ENCODE results near the gene TBX21. TPM values are rescaled to one million over a fixed set of nuclear protein-coding genes. Genes with fewer than 3 reads are reported as not detected.

TBX21 gene
- total RNA-seq, 1 experiment from 2014 or later, result 0.20 TPM

DNA sequence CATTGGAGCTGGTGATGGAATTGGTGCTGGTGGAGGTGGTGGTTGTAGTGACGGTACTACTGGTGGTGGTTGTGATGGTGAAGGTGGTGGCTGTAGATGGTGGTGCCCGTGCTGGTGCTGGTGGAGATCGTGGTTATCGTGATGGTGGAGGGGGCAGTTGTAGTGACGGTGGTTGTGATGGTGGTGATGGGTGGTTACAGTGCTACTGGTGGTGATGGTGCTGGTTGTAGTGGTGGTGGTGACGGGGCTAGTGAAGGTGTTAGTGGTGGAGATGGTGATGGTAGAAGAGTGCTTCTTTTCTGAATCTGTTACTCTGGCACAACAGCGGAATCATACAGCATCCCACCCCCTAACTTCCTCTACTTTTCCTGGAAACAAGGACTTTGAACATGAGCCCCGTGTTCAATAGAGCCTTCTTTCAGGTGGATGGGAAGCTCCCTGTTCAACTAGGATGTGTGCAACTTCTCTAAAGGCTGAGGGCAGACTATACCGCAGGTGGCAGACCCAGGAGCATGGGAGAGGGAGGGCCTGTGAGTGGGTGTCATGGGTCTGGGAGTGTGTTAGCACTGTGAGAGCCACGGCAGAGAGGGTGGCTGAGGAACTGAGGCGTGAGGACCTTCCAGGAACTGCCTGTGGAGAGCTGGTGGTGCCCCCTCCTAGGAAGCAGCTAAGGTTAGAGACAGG, 8.2 kb downstream of the TBX21 start:
- H3K27me3 ChIP-seq (ENCODE audit: insufficient read depth, low read length), result 0 out of 2 replicates have a peak, but pooled peaks cover 4% of the 10 kb centered on the region
- H3K9ac ChIP-seq (ENCODE audit: low read length), result no peak overlapping the region
- TF ChIP-seq TCF7L2 (IDR thresholded peaks at IDR 0.05; ENCODE audit: borderline replicate concordance, extremely low read depth, insufficient read depth, insufficient read length) (no peak), CEBPB (IDR thresholded peaks at IDR 0.05; ENCODE audit: low read depth) (no peak), CBX3 (IDR thresholded peaks at IDR 0.05; ENCODE audit: low read depth) (no peak), ZFX (IDR thresholded peaks at IDR 0.05) (no peak), FOSL1 (IDR thresholded peaks at IDR 0.05; ENCODE audit: low read depth) (no peak), ZBTB33 (IDR thresholded peaks at IDR 0.05; ENCODE audit: extremely low read depth, insufficient replicate concordance, low read length) (no peak), YY1 (IDR thresholded peaks at IDR 0.05; ENCODE audit: extremely low read depth, insufficient replicate concordance, low read depth, low read length) (no peak)
- TF ChIP-seq, protein P1, sequence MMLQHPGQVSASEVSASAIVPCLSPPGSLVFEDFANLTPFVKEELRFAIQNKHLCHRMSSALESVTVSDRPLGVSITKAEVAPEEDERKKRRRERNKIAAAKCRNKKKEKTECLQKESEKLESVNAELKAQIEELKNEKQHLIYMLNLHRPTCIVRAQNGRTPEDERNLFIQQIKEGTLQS (IDR thresholded peaks at IDR 0.05), result no peak
- no peaks in the 10 kb centered on the region for H4K20me1 ChIP-seq (ENCODE audit: insufficient read depth)
- no peaks in the 10 kb centered on the region for H3K9me2 ChIP-seq (ENCODE audit: insufficient read depth)
- H3K36me3 ChIP-seq (ENCODE audit: control insufficient read depth in 1 of 2, insufficient read depth in 2 of 2, low read length in 2 of 2), result no peaks in the 10 kb centered on the region
- no peak overlapping the region for H3K4me3 ChIP-seq (replicated peaks in 1 of 2; ENCODE audit: low read depth in 1 of 2, low read length in 2 of 2)
- POLR2A ChIA-PET, result no interaction called here
- H3K4me2 ChIP-seq (ENCODE audit: low read length), result no peak overlapping the region
- RAD21 ChIA-PET (ENCODE audit: low non-redundant PET in 1 of 2, low total read pairs in 2 of 2, uncharacterized antibody in 2 of 2, unreplicated experiment in 2 of 2), result no interaction called here
- intact Hi-C loops (cut with micrococcal nuclease), result no loop called here
- no peak overlapping the region for H2AFZ ChIP-seq (ENCODE audit: low read depth, low read length, poor library complexity, severe bottlenecking)
- no peaks in the 10 kb centered on the region for H3K79me2 ChIP-seq (ENCODE audit: insufficient read depth, low read length)
- no peaks in the 10 kb centered on the region for H3K4me1 ChIP-seq (ENCODE audit: control insufficient read depth in 1 of 2, insufficient read depth in 2 of 2, low read length in 2 of 2)
- no TSS peak for BruUV-seq (replicated peaks)
- CTCF ChIA-PET, result interaction anchor here (0.8 kb wide), 1 partner anchor 8 kb away, joined by 3 read pairs; the partner anchor contains the start of gene TBX21
- ATAC-seq (no peak), DNase-seq (ENCODE audit: low read depth, low spot score) (no peak)
- no peaks in the 10 kb centered on the region for H3K9me3 ChIP-seq (ENCODE audit: control insufficient read depth in 1 of 2, insufficient read depth in 1 of 2, low read depth in 1 of 2, low read length in 2 of 2)
- no peak overlapping the region for H3K27ac ChIP-seq (ENCODE audit: low read depth, low read length)
